Left lobe of liver (tissue), 2 donors: ENCODE results near the gene SEL1L. TPM values are rescaled to one million over a fixed set of nuclear protein-coding genes. Genes with fewer than 3 reads are reported as not detected.
"Not testable (repeated sequence)": the region's sequence is repeated elsewhere in the genome, so short reads cannot be mapped to it uniquely, and the experiment has no call there.

ENCODE experiments used
- ATAC-seq: fragments of 200-7000 bp; cut with Tn5 transposase; one replicate; pipeline ENCODE4 v1.9.1; 2020; ENCODE audit warnings: mild to moderate bottlenecking, moderate library complexity
- DNase-seq: peaks from one replicate; pipeline ENCODE4 v3.0.0-alpha.2; 2020; ENCODE audit warnings: low spot score
- total RNA-seq: library from RNA; stranded (reverse); gene quantifications from one replicate; pipeline ENCODE4 v1.2.1, GENCODE V29; 2021
- donor health status: DM: no; HTN: no; CAD: no; lungs with moderate emphysema.
- donor health status: DM: no; HTN: yes; CAD: no.

SEL1L gene
- total RNA-seq, 1 donor from 2014 or later, result 128 TPM

GRCh38 chr14:81476816-81477215 lies 56.8 kb downstream of the SEL1L start:
- no peak for DNase-seq

GRCh38 chr14:81474685-81475324 lies 58.8 kb downstream of the SEL1L start:
- ATAC-seq (no peak), DNase-seq (no peak)

More at GRCh38 chr14:81476816-81477215, 56.8 kb downstream of the SEL1L start:
- ATAC-seq, result peak; percentile 22

- ATAC-seq (no peak), DNase-seq (no peak)
These were observed 59.5 kb downstream of the SEL1L start for GRCh38 chr14:81474148-81474492.

DNA sequence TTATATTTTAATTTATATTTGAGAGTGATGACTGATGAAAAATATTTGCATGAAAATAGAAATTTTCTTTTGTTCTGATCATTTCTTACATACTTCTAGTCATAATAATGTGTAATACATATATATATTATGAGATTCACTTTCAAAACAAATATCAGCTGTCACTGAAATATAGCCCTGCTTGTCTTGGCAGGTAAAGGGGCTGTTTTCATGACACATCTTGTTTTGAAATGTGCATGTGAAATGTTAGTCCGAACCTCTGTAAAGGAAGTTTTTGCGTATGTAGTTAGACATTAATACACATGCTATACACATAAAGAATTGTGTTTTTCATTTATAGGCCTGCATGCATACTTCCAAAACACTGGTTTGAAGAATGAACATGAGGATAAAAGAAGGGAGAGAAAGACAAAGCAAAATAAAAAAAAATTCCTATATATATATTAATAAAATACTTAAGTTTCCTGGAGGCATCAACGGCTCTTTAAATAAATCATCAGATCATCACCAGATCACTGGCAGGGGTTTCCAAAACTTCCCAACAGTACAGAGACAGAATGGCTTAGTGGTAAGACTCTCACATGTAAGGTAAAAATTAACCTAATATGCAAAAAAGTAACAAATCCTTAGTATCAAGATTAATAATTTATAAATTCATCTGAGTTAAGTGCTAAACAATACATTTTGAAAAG lies 60.1 kb downstream of the SEL1L start:
- ATAC-seq, result no peak
- no peak for DNase-seq

DNA sequence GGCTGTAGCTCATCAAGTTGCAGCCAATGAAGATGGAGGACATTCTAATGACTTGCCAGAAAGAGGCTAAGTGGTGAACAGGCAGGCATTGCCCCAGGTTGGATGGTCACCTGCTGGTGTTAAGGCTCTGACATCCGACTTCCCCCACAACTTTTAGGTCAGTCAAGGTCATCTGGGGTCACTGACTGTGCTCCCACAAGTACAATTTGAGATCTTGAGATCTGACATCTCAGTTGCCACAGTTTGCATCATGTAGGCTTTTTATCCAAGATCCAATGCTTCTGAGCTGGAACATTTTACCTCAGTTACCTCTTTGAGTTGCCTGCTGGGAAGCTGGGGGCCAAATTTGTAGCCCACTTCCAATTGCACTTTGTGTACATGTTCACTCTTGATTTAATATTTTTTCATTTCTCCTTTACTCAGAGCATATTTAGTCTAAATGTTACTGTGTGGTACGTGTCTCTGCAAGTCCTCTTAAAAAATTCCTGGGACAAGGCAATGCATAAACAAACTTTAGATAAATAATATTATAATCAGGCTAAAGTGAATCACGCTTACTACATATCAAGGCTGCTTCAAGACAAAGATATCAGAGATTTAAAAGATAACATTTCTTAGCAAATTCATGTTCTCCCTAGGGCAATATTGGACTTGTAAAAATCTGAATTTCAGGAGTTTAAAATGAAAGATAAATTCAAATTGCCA lies 61.4 kb downstream of the SEL1L start:
- no peak for ATAC-seq
- DNase-seq, result no peak

DNA sequence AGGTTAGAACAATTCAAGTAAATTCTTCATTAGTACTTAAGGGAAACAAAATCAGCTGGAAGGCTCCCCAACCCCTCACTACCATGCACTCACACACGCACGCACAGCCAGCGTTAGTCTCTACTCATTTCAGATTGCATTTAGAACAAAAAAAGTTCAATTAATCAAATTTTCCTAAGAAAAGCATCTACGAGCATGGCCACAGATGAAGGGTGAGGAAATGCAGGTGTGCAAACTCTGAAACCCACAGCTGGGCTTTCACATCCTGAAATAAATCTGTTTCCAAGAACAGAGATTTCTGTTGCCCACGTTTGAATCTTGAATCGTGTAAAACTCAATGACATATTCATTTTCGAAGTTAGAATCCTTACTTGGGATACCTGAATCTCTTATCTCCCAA lies 62.6 kb downstream of the SEL1L start:
- DNase-seq (no peak), ATAC-seq (no peak)

DNA sequence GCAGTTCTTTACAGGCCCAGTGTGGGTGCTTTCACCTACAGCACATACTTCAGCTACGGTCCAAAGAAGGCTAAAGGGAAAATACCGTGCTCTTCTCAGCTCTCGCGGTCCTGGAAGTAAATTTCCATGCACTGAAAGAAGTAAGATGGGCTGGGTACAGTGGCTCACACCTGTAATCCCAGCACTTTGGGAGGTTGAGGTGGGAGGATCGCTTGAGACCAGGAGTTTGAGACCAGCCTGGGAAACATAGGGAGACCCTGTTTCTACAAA lies 63.2 kb downstream of the SEL1L start:
- DNase-seq, ATAC-seq: not testable (repeated sequence)

DNA sequence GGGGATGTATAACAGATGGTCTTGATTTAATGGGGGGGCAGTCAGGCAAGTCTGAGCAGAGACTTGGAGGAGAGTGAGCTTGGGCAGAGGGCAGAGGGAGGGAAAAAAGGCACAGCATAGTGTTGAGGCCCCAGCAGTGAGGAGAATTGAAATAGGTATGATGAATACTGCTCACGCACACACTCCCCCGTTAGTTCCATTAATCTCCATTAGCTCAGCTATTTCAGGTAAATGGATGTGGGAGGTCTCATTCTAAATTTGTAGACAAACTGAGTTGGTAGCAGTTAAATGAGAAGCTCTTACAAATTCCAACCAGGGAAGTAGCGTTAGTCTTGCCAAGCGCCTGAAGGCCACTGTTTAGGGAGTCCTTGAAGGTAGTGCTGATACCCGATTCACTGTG lies 66.8 kb downstream of the SEL1L start:
- DNase-seq, result no peak
- no peak for ATAC-seq

GRCh38 chr14:81465507-81466228 lies 68.0 kb downstream of the SEL1L start:
- ATAC-seq (no peak), DNase-seq (no peak)

DNA sequence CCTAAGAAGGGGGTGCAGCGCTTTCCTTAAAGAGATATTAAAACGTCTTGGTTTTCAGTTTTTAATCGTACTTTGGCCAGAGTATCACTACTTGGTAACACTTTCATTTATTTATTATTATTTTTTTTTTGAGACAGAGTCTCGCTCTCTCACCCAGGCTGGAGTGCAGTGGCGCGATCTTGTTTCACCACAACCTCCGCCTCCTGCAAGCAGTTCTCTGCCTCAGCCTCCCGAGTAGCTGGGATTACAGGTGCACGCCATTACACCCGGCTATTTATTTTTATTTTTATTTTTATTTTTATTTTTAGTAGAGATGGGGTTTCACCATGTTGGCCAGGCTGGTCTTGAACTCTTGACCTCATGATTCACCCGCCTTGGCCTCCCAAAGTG lies 68.7 kb downstream of the SEL1L start:
- not testable (repeated sequence) for ATAC-seq, DNase-seq

- peak; percentile 88 for ATAC-seq
- DNase-seq, result no peak
These were observed 69.2 kb downstream of the SEL1L start for GRCh38 chr14:81464253-81465002.

DNA sequence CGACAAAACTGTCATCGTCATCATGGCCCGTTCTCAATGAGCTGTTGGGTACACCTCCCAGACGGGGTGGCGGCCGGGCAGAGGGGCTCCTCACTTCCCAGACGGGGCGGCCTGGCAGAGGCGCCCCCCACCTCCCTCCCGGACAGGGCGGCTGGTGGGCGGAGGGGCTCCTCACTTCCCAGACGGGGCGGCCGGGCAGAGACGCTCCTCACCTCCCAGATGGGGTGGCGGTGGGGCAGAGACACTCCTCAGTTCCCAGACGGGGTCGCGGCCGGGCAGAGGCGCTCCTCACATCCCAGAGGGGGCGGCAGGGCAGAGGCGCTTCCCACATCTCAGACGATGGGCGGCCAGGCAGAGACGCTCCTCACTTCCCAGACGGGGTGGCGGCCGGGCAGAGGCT lies 71.3 kb downstream of the SEL1L start:
- not testable (repeated sequence) for DNase-seq, ATAC-seq

GRCh38 chr14:81459912-81460311 lies 73.7 kb downstream of the SEL1L start:
- DNase-seq, result no peak
- no peak for ATAC-seq

DNA sequence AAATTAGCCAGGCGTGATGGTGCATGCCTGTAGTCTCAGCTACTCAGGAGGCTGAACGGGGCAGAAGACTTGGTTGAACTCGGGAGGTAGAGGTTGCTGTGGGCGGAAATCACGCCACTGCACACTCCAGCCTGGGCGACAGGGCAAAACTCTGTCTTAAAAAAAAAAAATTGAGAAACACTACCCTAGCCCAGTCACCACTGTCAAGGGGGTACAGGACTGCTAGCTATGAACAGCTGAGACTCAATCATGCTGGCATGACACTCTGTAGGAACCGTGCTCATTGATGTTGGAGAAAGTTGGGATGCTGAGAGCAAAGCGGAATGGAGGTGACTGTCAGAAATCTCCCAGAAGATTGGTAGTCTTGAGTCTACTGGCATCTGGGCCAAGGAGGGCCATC lies 75.3 kb downstream of the SEL1L start:
- ATAC-seq, result no peak
- DNase-seq, result no peak

GRCh38 chr14:81455390-81455789 lies 78.3 kb downstream of the SEL1L start:
- ATAC-seq (no peak), DNase-seq (no peak)

GRCh38 chr14:81454572-81455218 lies 79.0 kb downstream of the SEL1L start:
- ATAC-seq (no peak), DNase-seq (no peak)

DNA sequence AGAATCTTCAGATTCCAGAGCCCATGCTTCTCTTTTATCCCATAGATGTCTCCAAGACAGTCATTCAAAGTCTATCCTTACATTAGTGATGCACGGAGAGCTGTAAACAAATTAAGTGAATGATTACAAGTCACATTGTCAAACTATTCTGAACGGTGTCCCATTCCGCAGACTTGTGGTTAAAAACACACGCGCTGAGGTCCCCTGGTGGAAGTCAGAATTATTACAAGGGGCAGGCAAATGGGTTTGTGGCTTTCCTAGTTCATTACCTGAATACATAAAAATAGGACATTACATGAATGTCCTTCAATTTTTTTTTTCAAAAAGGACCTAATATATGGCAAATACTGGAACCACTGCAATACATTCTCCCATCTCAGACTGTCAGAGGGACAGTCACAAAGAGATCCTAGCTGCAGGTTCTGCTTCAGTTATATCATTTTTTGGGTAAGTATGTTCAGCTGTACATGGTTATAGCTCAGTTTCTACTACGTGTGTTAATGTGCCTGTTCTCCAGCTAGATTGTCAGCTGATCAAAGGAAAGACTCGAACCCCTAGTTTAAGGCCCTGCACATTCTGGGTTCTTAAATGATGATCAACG lies 80.4 kb downstream of the SEL1L start:
- peak; percentile 61 for DNase-seq
- ATAC-seq, result peak; percentile 97

DNA sequence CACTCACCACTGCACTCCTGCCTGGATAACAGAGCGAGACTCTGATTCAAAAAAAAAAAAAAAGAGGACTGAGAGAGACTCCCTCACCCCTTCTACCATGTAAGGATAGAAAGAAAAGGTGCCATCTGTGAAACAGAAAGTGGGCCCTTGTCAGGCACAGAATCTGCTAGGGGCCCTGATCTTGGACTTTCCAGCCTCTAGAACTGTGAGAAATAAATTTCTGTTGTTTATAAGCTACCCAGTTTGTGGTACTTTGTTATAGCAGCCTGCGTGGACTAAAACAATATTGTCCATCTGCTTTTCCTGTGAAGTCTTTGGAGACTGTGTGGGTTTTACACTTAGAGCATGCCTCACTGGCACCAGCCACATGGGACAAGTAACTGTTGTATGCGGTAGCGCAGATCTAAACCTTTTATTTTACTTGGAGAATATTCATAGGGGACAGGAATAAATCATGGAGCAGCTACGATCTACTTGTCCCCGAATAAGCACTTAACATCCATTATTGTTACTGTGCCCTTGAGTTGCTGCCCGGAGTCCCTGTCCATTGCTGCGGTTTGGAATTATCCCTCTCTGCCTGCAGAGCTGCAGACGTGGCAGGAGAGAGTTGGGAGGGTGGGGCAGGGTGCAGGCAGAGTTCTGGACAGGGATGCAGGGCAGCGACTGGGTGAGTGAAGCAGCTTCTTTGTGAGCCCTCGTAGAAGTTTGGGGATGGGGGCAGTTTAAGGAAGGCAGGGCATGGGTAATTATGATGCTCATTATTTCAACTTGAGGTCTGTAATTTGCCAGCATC lies 81.1 kb downstream of the SEL1L start:
- DNase-seq (no peak), ATAC-seq (no peak)

- no peak for ATAC-seq
These were observed 82.7 kb downstream of the SEL1L start for GRCh38 chr14:81450976-81451375.

More at GRCh38 chr14:81450976-81451375, 82.7 kb downstream of the SEL1L start:
- DNase-seq, result no peak
